ENCODE results near the gene DCT. TPM values are rescaled to one million over a fixed set of nuclear protein-coding genes. Genes with fewer than 3 reads are reported as not detected.

The DCT gene
- total RNA-seq, 1 experiment from 2014 or later: 0.12 TPM

- RAD21 ChIA-PET (ENCODE audit: low non-redundant PET in 1 of 2, low total read pairs in 2 of 2, uncharacterized antibody in 2 of 2, unreplicated experiment in 2 of 2): interaction anchor here (0.7 to 1.0 kb wide), 2 partner anchors 182 kb away, joined by 5 to 7 read pairs; no protein-coding TSS in a partner anchor
- Histone ChIP-seq H3K4me2 (ENCODE audit: low read length) (no peak overlapping the region), H2AFZ (ENCODE audit: low read depth, low read length, poor library complexity, severe bottlenecking) (peak overlapping the region; percentile 57), H3K9ac (ENCODE audit: low read length) (no peak overlapping the region), H4K20me1 (ENCODE audit: insufficient read depth) (no peaks in the 10 kb centered on the region), H3K79me2 (ENCODE audit: insufficient read depth, low read length) (no peaks in the 10 kb centered on the region), H3K4me3 (replicated peaks in 1 of 2; ENCODE audit: low read depth in 1 of 2, low read length in 2 of 2) (no peak overlapping the region), H3K36me3 (ENCODE audit: control insufficient read depth in 1 of 2, insufficient read depth in 2 of 2, low read length in 2 of 2) (no peaks in the 10 kb centered on the region), H3K27me3 (ENCODE audit: insufficient read depth, low read length) (peaks cover 21% of the 10 kb centered on the region; the same call in 1 of the 2 replicates), H3K9me3 (ENCODE audit: control insufficient read depth in 1 of 2, insufficient read depth in 1 of 2, low read depth in 1 of 2, low read length in 2 of 2) (no peaks in the 10 kb centered on the region), H3K27ac (ENCODE audit: low read depth, low read length) (no peak overlapping the region), H3K9me2 (ENCODE audit: insufficient read depth) (no peaks in the 10 kb centered on the region), H3K4me1 (ENCODE audit: control insufficient read depth in 1 of 2, insufficient read depth in 2 of 2, low read length in 2 of 2) (no peaks in the 10 kb centered on the region)
- no TSS peak for BruUV-seq (replicated peaks)
- ATAC-seq (peak; percentile 79), DNase-seq (ENCODE audit: low read depth, low spot score) (peak; percentile 34)
- CTCF ChIA-PET: interaction anchor here (1.0 to 7.7 kb wide), 6 partner anchors 19 to 194 kb away, joined by 3 to 110 read pairs (median 4); partner anchors contain the start of gene GPR180
- POLR2A ChIA-PET: no interaction called here
- intact Hi-C loops (cut with micrococcal nuclease): loop anchor here (1.0 to 10.0 kb wide), 4 partner anchors 112 to 969 kb away; no protein-coding TSS in a partner anchor
- peak; percentile 75 for TF ChIP-seq RAD21 (IDR thresholded peaks at IDR 0.05; ENCODE audit: low read depth)
- TF ChIP-seq CEBPB (IDR thresholded peaks at IDR 0.05; ENCODE audit: low read depth): 0 out of 2 replicates have a peak, but pooled peaks have one; percentile 16
- TF ChIP-seq CTCF (IDR thresholded peaks at IDR 0.05 in 2 of 3, conservative IDR thresholded peaks at IDR 0.05 in 1 of 3; ENCODE audit: borderline replicate concordance in 1 of 3, insufficient read depth in 1 of 3, low read depth in 2 of 3, low read length in 2 of 3): peak; percentile 38 to 67 (median 47); a peak in 5 of 6 replicates
- no peak for TF ChIP-seq POLR2A (IDR thresholded peaks at IDR 0.05; ENCODE audit: borderline replicate concordance, extremely low read depth, insufficient read depth, insufficient read length)
- TF ChIP-seq YY1 (IDR thresholded peaks at IDR 0.05; ENCODE audit: extremely low read depth, insufficient replicate concordance, low read depth, low read length): no peak
- no peak for TF ChIP-seq REST (IDR thresholded peaks at IDR 0.05; ENCODE audit: low read depth)
- TF ChIP-seq ZNF274 (IDR thresholded peaks at IDR 0.05; ENCODE audit: low read depth, low read length): no peak
Observed at GRCh38 chr13:94435604-94436226, 43.8 kb downstream of the DCT start.

Data from HCT116 (cell line).